H1 (cell line): ENCODE data around the gene CHPF. TPM values are rescaled to one million over a fixed set of nuclear protein-coding genes. Genes with fewer than 3 reads are reported as not detected.

ENCODE experiments used
- BACH1 ChIP-seq: IDR thresholded peaks from 2 replicates; pipeline ENCODE4 v1.6.1; 2012; ENCODE audit warnings: low read length, improper control_type of control experiment
- BRCA1 ChIP-seq: IDR thresholded peaks from 2 replicates; pipeline ENCODE4 v1.6.1; 2012; ENCODE audit warnings: low read depth, low read length, improper control_type of control experiment
- CBX5 ChIP-seq: fragments of 300-800, 300-1000 bp; sonication (generic); IDR thresholded peaks from 2 replicates; pipeline ENCODE4 v1.7.1; 2016; ENCODE audit warnings: antibody characterized with exemption, low read length, low read depth
- CTBP2 ChIP-seq: IDR thresholded peaks from 2 replicates; pipeline ENCODE4 v1.7.0; 2011; ENCODE audit warnings: borderline replicate concordance, mild to moderate bottlenecking, moderate library complexity, mixed read lengths, low read length; ENCODE audit not compliant: insufficient read depth, insufficient read length
- EZH2 ChIP-seq: fragments of 200-600 bp; sonication (generic); IDR thresholded peaks from 2 replicates; pipeline ENCODE4 v1.7.1; 2012; ENCODE audit warnings: low read depth, mild to moderate bottlenecking, moderate library complexity, low read length, inconsistent platforms; ENCODE audit not compliant: severe bottlenecking
- HDAC6 ChIP-seq: IDR thresholded peaks from one replicate; pipeline ENCODE4 v1.7.1; 2012; ENCODE audit warnings: low read depth, mild to moderate bottlenecking, inconsistent platforms, low read length, moderate library complexity
- JUN ChIP-seq: IDR thresholded peaks from 2 replicates; pipeline ENCODE4 v1.6.1; 2011; ENCODE audit warnings: low read depth, mild to moderate bottlenecking, improper control_type of control experiment, low read length
- KDM1A ChIP-seq: fragments of 200-600, 300-600 bp; sonication (generic); IDR thresholded peaks from 2 replicates; pipeline ENCODE4 v1.7.1; 2016; ENCODE audit warnings: mild to moderate bottlenecking, low read length, borderline replicate concordance
- KDM5A ChIP-seq: fragments of 200-600 bp; IDR thresholded peaks from 2 replicates; pipeline ENCODE4 v1.7.1; 2012; ENCODE audit warnings: mild to moderate bottlenecking, low read length, inconsistent platforms, mixed read lengths
- POLR2A ChIP-seq, 2 experiments: IDR thresholded peaks; 1 replicate in 1 of 2; 2 replicates in 1 of 2; pipeline ENCODE4 v1.6.1; 2011; ENCODE audit warnings: low read depth in 2 of 2, low read length in 2 of 2, mild to moderate bottlenecking in 2 of 2; ENCODE audit errors: control extremely low read depth in 1 of 2
- RFX5 ChIP-seq: IDR thresholded peaks from 2 replicates; pipeline ENCODE4 v1.6.1; 2011; ENCODE audit warnings: low read depth, low read length, improper control_type of control experiment, borderline replicate concordance
- SIN3A ChIP-seq, 2 experiments: IDR thresholded peaks in 1 of 2; conservative IDR thresholded peaks in 1 of 2; 2 replicates each; pipeline ENCODE4 v1.6.1; 2011 to 2012; ENCODE audit warnings: low read length in 2 of 2, improper control_type of control experiment in 1 of 2, low read depth in 1 of 2, mild to moderate bottlenecking in 1 of 2
- SIRT6 ChIP-seq: IDR thresholded peaks from one replicate; pipeline ENCODE4 v1.7.1; 2012; ENCODE audit warnings: low read length, inconsistent platforms
- SIX5 ChIP-seq: IDR thresholded peaks from 2 replicates; pipeline ENCODE4 v1.6.1; 2011; ENCODE audit warnings: mild to moderate bottlenecking, low read depth, low read length
- SP2 ChIP-seq: IDR thresholded peaks from 2 replicates; pipeline ENCODE4 v1.6.1; 2012; ENCODE audit warnings: mild to moderate bottlenecking, low read length, inconsistent platforms
- TBP ChIP-seq: IDR thresholded peaks from 2 replicates; pipeline ENCODE4 v1.6.1; 2011; ENCODE audit warnings: low read depth, low read length, improper control_type of control experiment
- TEAD4 ChIP-seq: IDR thresholded peaks from 2 replicates; pipeline ENCODE4 v1.6.1; 2012; ENCODE audit warnings: low read depth, low read length, inconsistent platforms, mixed read lengths
- ZNF274 ChIP-seq: IDR thresholded peaks from 2 replicates; pipeline ENCODE4 v1.7.0; 2012; ENCODE audit warnings: low read length, borderline replicate concordance; ENCODE audit errors: extremely low read depth
- polyA plus RNA-seq, 7 experiments: library from polyadenylated mRNA; depleted of rRNA in 3 of 7; stranded (reverse) in 5 of 7; unstranded in 2 of 7; fragments of >200 nt in 5 of 7; fragments of 200-250 nt in 2 of 7; gene quantifications; 1 replicate in 5 of 7; 2 replicates in 1 of 7; 4 replicates in 1 of 7; pipeline versions ENCODE4 v1.2.1 to v1.2.3, GENCODE V29; 2011 to 2013; ENCODE audit warnings: missing spikeins in 2 of 7, mixed read lengths in 2 of 7
- total RNA-seq: library from RNA; stranded (reverse); fragmentation: NEBNext Ultra II Directional; extraction: Animal tissue kit (Norgen Biotek cat#: 25700); gene quantifications from 2 replicates; pipeline ENCODE4 v1.2.1, GENCODE V29; 2021
- TF ChIP-seq, protein P1 (sequence below): IDR thresholded peaks from 2 replicates; pipeline ENCODE4 v1.6.1; 2011; ENCODE audit warnings: low read length, improper control_type of control experiment
- TF ChIP-seq, protein P2 (sequence below): IDR thresholded peaks from 2 replicates; pipeline ENCODE4 v1.6.1; 2012; ENCODE audit warnings: inconsistent platforms

CHPF gene
- total and polyA plus RNA-seq, 2 of the 8 experiments (the other 6 are each of a cell fraction or from before 2014, with no cell fraction given): 62.9 to 67.3 TPM

DNA sequence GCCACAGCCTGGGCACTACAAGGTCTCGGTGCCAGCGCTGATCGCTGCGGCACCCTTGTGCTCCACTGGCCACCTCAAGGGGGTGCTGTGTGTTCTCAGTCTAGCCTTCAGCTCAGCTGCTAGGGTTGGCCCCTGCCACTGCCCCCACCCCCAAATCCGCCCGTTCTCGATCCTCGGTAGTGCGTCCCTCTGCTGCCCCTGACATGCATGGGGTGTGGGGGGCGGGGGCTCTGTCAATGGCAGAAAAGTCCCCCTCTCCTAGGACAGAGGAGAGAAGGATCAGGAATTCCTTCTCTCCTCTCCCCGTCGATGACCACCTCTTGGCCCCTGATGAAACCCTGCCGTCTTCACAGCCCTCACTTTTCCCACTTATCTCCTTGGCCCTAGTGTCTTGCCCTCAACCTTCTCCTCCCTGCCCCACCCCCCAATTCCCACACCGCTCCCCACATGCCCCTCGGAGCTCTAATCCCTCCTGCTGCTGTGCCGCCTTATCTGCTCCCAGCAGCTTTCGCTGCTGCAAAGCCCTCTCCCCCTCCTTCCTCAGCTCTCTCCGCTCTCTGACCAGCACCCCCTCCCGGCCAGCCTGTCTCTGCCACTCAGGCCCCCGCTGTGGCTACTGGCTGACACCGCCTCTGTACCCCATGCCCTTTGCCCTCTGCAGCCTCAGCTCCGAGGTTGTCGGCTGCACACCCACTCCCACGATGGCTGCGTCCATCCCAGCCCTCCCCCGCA is 33.7 kb downstream of the CHPF start (continued):
- TF ChIP-seq EZH2: peak; percentile 22
- TF ChIP-seq SIRT6: no peak
- no peak for TF ChIP-seq KDM1A
- TF ChIP-seq TEAD4: 0 out of 2 replicates have a peak, but pooled peaks have one; percentile 23
- no peak for TF ChIP-seq RFX5
- no peak for TF ChIP-seq JUN
- TF ChIP-seq HDAC6: no peak
- TF ChIP-seq CBX5: no peak
- TF ChIP-seq TBP: no peak
- TF ChIP-seq ZNF274: no peak
- TF ChIP-seq, protein P1, sequence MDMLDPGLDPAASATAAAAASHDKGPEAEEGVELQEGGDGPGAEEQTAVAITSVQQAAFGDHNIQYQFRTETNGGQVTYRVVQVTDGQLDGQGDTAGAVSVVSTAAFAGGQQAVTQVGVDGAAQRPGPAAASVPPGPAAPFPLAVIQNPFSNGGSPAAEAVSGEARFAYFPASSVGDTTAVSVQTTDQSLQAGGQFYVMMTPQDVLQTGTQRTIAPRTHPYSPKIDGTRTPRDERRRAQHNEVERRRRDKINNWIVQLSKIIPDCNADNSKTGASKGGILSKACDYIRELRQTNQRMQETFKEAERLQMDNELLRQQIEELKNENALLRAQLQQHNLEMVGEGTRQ: no peak
- no peak for TF ChIP-seq CTBP2
- TF ChIP-seq BACH1: no peak
- no peak for TF ChIP-seq KDM5A
- TF ChIP-seq POLR2A (IDR thresholded peaks at IDR 0.05; ENCODE audit: control extremely low read depth in 1 of 2, low read depth in 2 of 2, low read length in 2 of 2): no peak
- no peak for TF ChIP-seq BRCA1
- TF ChIP-seq SIX5: no peak
- no peak for TF ChIP-seq SP2
- TF ChIP-seq, protein P2, sequence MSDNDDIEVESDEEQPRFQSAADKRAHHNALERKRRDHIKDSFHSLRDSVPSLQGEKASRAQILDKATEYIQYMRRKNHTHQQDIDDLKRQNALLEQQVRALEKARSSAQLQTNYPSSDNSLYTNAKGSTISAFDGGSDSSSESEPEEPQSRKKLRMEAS: peak; percentile 21; the same call in 1 of the 2 replicates
- peak; percentile 42 to 51; a peak in 1 of 4 replicates for TF ChIP-seq SIN3A (conservative IDR thresholded peaks at IDR 0.05 in 1 of 2, IDR thresholded peaks at IDR 0.05 in 1 of 2; ENCODE audit: low read depth in 1 of 2, low read length in 2 of 2)
